Pancreas (tissue), 10 donors: ENCODE results near the gene SLC7A4. TPM values are rescaled to one million over a fixed set of nuclear protein-coding genes. Genes with fewer than 3 reads are reported as not detected.

ENCODE experiments used
- ATAC-seq, 4 donors: fragments of 200-7000 bp; cut with Tn5 transposase; one replicate each; pipeline versions ENCODE4 v1.8.0 to v1.9.1; 2020; ENCODE audit warnings: mild to moderate bottlenecking in 4 of 4, moderate library complexity in 4 of 4
- DNase-seq, 6 donors: peaks; one replicate each; pipeline ENCODE4 v3.0.0-alpha.2; 2020
- FAIRE-seq: peaks from 2 replicates; lab custom pipeline; 2012; peaks lifted over from hg19 to GRCh38; lab: Jason Lieb, UNC
- H3K27ac ChIP-seq, 4 donors: fragments of 200-600 bp; sonication (generic); 1 replicate in 3 of 4; 2 replicates in 1 of 4; pipeline versions ENCODE4 v1.5.0 to v1.8.0; 2020
- H3K27me3 ChIP-seq, 4 donors: fragments of 200-600 bp; one replicate each; pipeline ENCODE4 v1.8.0; 2021
- H3K36me3 ChIP-seq, 3 donors: fragments of 200-600 bp; sonication (generic) in 1 of 3; one replicate each; pipeline versions ENCODE4 v1.5.0 to v1.8.0; 2020 to 2021
- H3K4me1 ChIP-seq, 3 donors: fragments of 200-600 bp; one replicate each; pipeline ENCODE4 v1.8.0; 2021
- H3K4me3 ChIP-seq, 4 donors: fragments of 200-600 bp; sonication (generic) in 2 of 4; one replicate each; pipeline versions ENCODE4 v1.5.0 to v1.8.0; 2020 to 2021
- H3K9me3 ChIP-seq, 4 donors: fragments of 200-600 bp; one replicate each; pipeline ENCODE4 v1.8.0; 2021
- WGBS, 2 donors: extraction: QIAGEN DNeasy Blood & Tissue Kit; methylation state at CpG; one replicate each; pipeline ENCODE4 v1.1.7; 2013; 5-methylcytosine and 5-hydroxymethylcytosine counted together
- intact Hi-C, 3 donors: fragments of 100-400 bp; cut with DNase I; formaldehyde crosslinking; loops; one replicate each; pipeline versions ENCODE4 v1.11.1 to v1.14.2; 2022
- polyA plus RNA-seq, 2 donors: library from polyadenylated mRNA; stranded (reverse); fragments of 200-250 nt; gene quantifications; one replicate each; pipeline ENCODE4 v1.2.3, GENCODE V29; 2013
- total RNA-seq, 6 donors: library from RNA; stranded (reverse); fragmentation: NEBNext Ultra II Directional in 4 of 6; extraction: Animal tissue kit (Norgen Biotek cat#: 25700) in 4 of 6; gene quantifications; one replicate each; pipeline versions ENCODE4 v1.2.1 to v1.2.4, GENCODE V29; 2021 to 2023
- TF ChIP-seq, protein P1 (sequence below), 4 donors: fragments of 200-600 bp; sonication (generic) in 3 of 4; IDR thresholded peaks; one replicate each; pipeline versions ENCODE4 v1.5.0 to v1.8.0; 2021; ENCODE audit warnings: antibody characterized with exemption in 4 of 4
- donor health status: healthy with polysubstance abuse.
- donor health status: DM: no; HTN: no; CAD: no; lungs with moderate emphysema.
- donor health status: DM: no; HTN: no; CAD: no.
- donor health status: control.
- donor health status: control.
- donor health status: Bipolar disorder and iron deficiency.
- donor health status: DM: yes; HTN: yes; CAD: no.
- donor health status: DM: no; HTN: no; CAD: no.
- donor health status: DM: no; HTN: no; CAD: no.
- donor health status: DM: yes; HTN: yes; CAD: no.

The SLC7A4 gene
- total and polyA plus RNA-seq, 8 donors = 0.09 to 1.4 (median 0.20) TPM; not detected in 1

GRCh38 chr22:20996031-20996410 lies 36.3 kb downstream of the SLC7A4 start:
- no peak for ATAC-seq
- Histone ChIP-seq H3K4me3 (no peak overlapping the region), H3K9me3 (no peaks in the 10 kb centered on the region), H3K27ac (no peak overlapping the region), H3K27me3 (no peaks in the 10 kb centered on the region), H3K36me3 (peaks cover 0 to 28% (median 5%) of the 10 kb centered on the region in 3 donors), H3K4me1 (peaks cover 0 to 13% (median 10%) of the 10 kb centered on the region in 3 donors)
- intact Hi-C loops = no loop called here
- 91 to 92% methylated on average over 9 to 10 of the region's 10 CpGs for WGBS, 2 donors
- TF ChIP-seq, protein P1, sequence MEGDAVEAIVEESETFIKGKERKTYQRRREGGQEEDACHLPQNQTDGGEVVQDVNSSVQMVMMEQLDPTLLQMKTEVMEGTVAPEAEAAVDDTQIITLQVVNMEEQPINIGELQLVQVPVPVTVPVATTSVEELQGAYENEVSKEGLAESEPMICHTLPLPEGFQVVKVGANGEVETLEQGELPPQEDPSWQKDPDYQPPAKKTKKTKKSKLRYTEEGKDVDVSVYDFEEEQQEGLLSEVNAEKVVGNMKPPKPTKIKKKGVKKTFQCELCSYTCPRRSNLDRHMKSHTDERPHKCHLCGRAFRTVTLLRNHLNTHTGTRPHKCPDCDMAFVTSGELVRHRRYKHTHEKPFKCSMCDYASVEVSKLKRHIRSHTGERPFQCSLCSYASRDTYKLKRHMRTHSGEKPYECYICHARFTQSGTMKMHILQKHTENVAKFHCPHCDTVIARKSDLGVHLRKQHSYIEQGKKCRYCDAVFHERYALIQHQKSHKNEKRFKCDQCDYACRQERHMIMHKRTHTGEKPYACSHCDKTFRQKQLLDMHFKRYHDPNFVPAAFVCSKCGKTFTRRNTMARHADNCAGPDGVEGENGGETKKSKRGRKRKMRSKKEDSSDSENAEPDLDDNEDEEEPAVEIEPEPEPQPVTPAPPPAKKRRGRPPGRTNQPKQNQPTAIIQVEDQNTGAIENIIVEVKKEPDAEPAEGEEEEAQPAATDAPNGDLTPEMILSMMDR (IDR thresholded peaks at IDR 0.05) = no peak
- DNase-seq = peak in 1 of 6 donors; percentile 58
- FAIRE-seq = no peak

- 89 to 94% methylated on average over 21 to 23 of the region's 23 CpGs for WGBS, 2 donors
- ATAC-seq (no peak), FAIRE-seq (no peak), DNase-seq (peak in 1 of 6 donors; percentile 62)
- Histone ChIP-seq H3K4me3 (no peak overlapping the region), H3K9me3 (no peaks in the 10 kb centered on the region), H3K27ac (no peak overlapping the region), H3K36me3 (peaks cover 0 to 28% (median 5%) of the 10 kb centered on the region in 3 donors), H3K27me3 (no peaks in the 10 kb centered on the region), H3K4me1 (peaks cover 0 to 8% (median 6%) of the 10 kb centered on the region in 3 donors)
- intact Hi-C loops = no loop called here
- TF ChIP-seq, protein P1 (IDR thresholded peaks at IDR 0.05) = no peak
Observed at GRCh38 chr22:20995329-20996030, 36.9 kb downstream of the SLC7A4 start.

DNA sequence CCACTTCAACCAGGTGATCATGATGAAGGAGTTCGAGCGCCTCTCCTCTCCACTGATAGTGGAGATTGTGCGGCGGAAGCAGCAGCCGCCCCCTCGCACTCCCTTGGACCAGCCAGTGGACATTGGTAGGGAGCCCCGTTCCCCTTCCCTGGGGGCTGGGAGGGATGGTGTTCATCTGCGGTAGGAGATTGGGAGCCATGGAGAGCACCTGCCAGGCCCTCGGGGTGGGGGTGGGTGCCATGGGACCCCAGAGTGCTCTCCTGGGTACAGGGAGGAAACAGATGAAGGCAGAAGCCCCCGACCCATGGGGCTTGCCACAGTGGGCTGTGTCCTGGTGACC lies 37.5 kb downstream of the SLC7A4 start:
- 90 to 95% methylated on average over 10 of the region's 10 CpGs for WGBS, 2 donors

DNA sequence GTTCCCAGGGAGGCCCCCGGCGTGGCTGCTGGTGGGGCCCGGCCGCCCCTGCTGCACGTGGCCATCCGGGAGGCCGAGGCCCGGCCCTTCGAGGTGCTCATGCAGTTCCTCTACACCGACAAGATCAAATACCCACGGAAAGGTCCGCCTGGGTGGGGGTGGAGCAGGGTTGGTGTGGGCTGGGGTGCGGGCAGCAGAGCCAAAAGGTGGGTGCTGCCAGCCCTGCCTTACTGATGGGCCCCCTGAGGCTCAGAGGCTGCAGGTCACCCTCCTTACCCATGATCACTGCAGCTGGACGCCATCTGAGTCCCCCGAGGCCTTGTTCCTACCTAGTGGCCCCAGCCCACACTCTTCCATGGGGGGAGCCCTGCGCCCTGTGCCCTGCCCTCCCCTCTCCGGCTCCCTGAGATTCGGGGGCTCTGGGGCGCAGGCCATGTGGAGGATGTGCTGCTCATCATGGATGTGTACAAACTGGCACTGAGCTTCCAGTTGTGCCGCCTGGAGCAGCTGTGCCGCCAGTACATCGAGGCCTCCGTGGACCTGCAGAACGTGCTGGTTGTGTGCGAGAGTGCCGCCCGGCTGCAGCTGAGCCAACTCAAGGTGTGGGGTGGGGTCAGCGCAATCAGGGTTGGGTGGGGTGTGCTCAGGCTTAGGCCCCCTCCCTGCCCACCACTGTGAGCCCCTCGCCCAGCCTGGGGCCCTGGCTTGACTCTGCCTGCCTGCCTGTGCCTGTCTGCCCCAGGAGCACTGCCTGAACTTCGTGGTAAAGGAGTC lies 38.0 kb downstream of the SLC7A4 start:
- peaks cover 0 to 19% (median 0%) of the 10 kb centered on the region in 3 donors for H3K36me3 ChIP-seq
- DNase-seq (peak in 2 of 6 donors; percentile 41 to 63), ATAC-seq (no peak), FAIRE-seq (no peak)
- TF ChIP-seq, protein P1 (IDR thresholded peaks at IDR 0.05) = no peak
- H3K9me3 ChIP-seq = no peaks in the 10 kb centered on the region
- intact Hi-C loops = no loop called here
- 93% methylated on average over 27 to 30 of the region's 30 CpGs for WGBS, 2 donors
- H3K4me3 ChIP-seq = no peak overlapping the region
- H3K27me3 ChIP-seq = no peaks in the 10 kb centered on the region
- H3K27ac ChIP-seq = no peak overlapping the region
- H3K4me1 ChIP-seq = no peaks in the 10 kb centered on the region

More for the DNA sequence above, 37.5 kb downstream of the SLC7A4 start:
- H3K36me3 ChIP-seq = peaks cover 0 to 25% (median under 1%) of the 10 kb centered on the region in 3 donors
- no peak for DNase-seq
- H3K27ac ChIP-seq = no peak overlapping the region
- no peaks in the 10 kb centered on the region for H3K9me3 ChIP-seq
- H3K4me1 ChIP-seq = peaks cover 0 to 3% (median 0%) of the 10 kb centered on the region in 3 donors
- ATAC-seq = no peak
- TF ChIP-seq, protein P1 (IDR thresholded peaks at IDR 0.05) = no peak
- FAIRE-seq = no peak
- intact Hi-C loops = no loop called here
- H3K27me3 ChIP-seq = no peaks in the 10 kb centered on the region
- no peak overlapping the region for H3K4me3 ChIP-seq
